ENCODE data around the gene FABP1. TPM values are rescaled to one million over a fixed set of nuclear protein-coding genes. Genes with fewer than 3 reads are reported as not detected.

Gene FABP1
- total and polyA plus RNA-seq, 2 of the 4 experiments (the other 2 are of a cell fraction): not detected

DNA sequence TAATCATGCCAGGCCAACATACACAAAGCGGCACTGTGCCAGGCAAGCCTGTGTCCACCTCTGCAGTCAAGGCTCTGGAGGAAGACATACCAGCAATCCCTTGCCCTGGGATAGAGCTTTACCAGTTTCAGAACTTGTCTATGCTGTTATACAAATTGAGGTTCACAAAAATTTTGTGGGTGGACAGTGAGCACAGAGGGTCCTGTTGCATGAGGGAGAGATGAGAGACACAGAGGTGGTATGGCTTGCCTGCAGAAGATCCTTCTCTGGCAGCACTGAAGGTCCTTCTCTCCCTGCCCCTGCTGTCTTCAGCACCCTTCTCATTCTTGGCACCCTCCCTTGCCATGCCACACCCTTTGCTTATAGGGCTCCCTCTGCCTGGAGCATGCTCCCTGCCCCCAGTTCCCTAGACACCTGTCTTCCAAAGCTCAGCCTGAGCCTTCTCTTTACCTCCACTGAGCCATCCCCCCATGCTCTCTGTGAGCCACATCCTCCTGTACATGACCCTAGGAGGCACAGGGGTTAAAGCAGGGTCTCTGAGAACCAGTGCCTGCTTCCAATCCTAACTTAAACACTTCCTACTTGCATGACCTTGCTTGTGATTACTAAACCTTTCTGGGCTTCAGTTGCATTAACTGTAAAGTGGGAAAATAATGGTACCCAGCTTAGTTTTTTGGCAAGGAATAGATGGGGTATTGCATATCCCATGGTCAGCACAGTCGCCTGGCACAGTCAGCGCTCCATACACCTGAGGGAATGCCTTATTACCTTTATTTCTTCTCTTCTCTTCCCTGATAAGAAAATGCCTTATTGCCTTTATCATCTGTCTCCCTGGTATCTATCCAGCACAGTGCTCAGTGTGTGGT, 857 bp downstream of the FABP1 start:
- WGBS, 2 experiments (ENCODE audit: extremely low coverage in 2 of 2, insufficient read length in 1 of 2): no CpG with 5 or more reads among the region's 3 CpGs
- DNase-seq (no peak), ATAC-seq (ENCODE audit: low read depth) (no peak)
- Histone ChIP-seq H3K9me1 (ENCODE audit: insufficient read depth, low read length) (no peaks in the 10 kb centered on the region), H3K9me3 (ENCODE audit: control insufficient read depth, insufficient read depth, low read length) (no peaks in the 10 kb centered on the region), H4K20me1 (ENCODE audit: insufficient read depth, low read length) (no peaks in the 10 kb centered on the region), H3K18ac (ENCODE audit: low read depth, low read length) (no peak overlapping the region), H4K91ac (ENCODE audit: insufficient read depth, low read depth, low read length) (no peak overlapping the region), H2AK5ac (ENCODE audit: low read depth, low read length) (no peak overlapping the region), H3K4me1 (ENCODE audit: control insufficient read depth, insufficient read depth, low read length) (no peaks in the 10 kb centered on the region), H3K4me3 (ENCODE audit: insufficient read depth, low read depth, low read length) (no peak overlapping the region), H3K79me1 (ENCODE audit: low read depth in 1 of 2, low read length in 2 of 2) (no peaks in the 10 kb centered on the region), H3K4me2 (ENCODE audit: low read depth, low read length) (no peak overlapping the region), H3K27me3 (ENCODE audit: control insufficient read depth, insufficient read depth, low read length) (peaks cover 7% of the 10 kb centered on the region), H4K8ac (ENCODE audit: low read depth in 2 of 2, low read length in 2 of 2) (no peak overlapping the region), H3K36me3 (ENCODE audit: control insufficient read depth, insufficient read depth, low read length) (no peaks in the 10 kb centered on the region), H2BK120ac (ENCODE audit: low read depth, low read length) (no peak overlapping the region), H2BK5ac (ENCODE audit: low read depth, low read length, poor library complexity, severe bottlenecking) (no peak overlapping the region), H2BK15ac (ENCODE audit: low read depth, low read length) (no peak overlapping the region), H3K14ac (replicated peaks; ENCODE audit: low read depth, low read length) (no peak overlapping the region), H2AFZ (replicated peaks; ENCODE audit: low read length, poor library complexity) (no peak overlapping the region), H3K9ac (ENCODE audit: low read depth, low read length) (no peak overlapping the region), H2AK9ac (replicated peaks; ENCODE audit: low read depth, low read length, poor library complexity) (no peak overlapping the region), H3K56ac (ENCODE audit: extremely low read depth, insufficient read depth, low read length) (no peak overlapping the region), H2BK20ac (ENCODE audit: low read depth, low read length) (no peak overlapping the region), H3K27ac (ENCODE audit: insufficient read depth, low read length) (no peak overlapping the region), H3K23ac (ENCODE audit: low read depth, low read length) (no peak overlapping the region), H3K4ac (ENCODE audit: low read depth, low read length) (no peak overlapping the region), H4K5ac (ENCODE audit: low read depth, low read length) (no peak overlapping the region)
- no TSS peak for BruUV-seq (replicated peaks)
- TF ChIP-seq CTCF (conservative IDR thresholded peaks at IDR 0.05; ENCODE audit: low read depth, low read length) (no peak), RAD21 (IDR thresholded peaks at IDR 0.05; ENCODE audit: low read length) (no peak), RCOR1 (IDR thresholded peaks at IDR 0.05; ENCODE audit: insufficient replicate concordance, low read length) (no peak), SMC3 (IDR thresholded peaks at IDR 0.05; ENCODE audit: low read depth, low read length) (no peak), ELK1 (IDR thresholded peaks at IDR 0.05; ENCODE audit: borderline replicate concordance, low read depth, low read length) (no peak), CEBPB (IDR thresholded peaks at IDR 0.05; ENCODE audit: low read depth, low read length) (no peak), MAZ (IDR thresholded peaks at IDR 0.05; ENCODE audit: borderline replicate concordance, low read depth, low read length) (no peak), CHD1 (IDR thresholded peaks at IDR 0.05; ENCODE audit: low read depth, low read length) (no peak), MXI1 (IDR thresholded peaks at IDR 0.05; ENCODE audit: borderline replicate concordance, low read depth, low read length) (no peak), NFE2L2 (IDR thresholded peaks at IDR 0.05; ENCODE audit: low read depth, low read length) (no peak), MAFK (IDR thresholded peaks at IDR 0.05; ENCODE audit: low read depth, low read length) (no peak)
- CTCF ChIA-PET: no interaction called here
- POLR2A ChIA-PET (ENCODE audit: unreplicated experiment): no interaction called here
- intact Hi-C loops (cut with micrococcal nuclease) (no loop called here), dilution Hi-C loops (cut with HindIII; ENCODE audit: low sequenced_read_pairs, unreplicated experiment) (no loop called here), in situ Hi-C loops (cut with MboI; ENCODE audit: low sequenced_read_pairs) (no loop called here)

Measured in IMR-90 (cell line).